Esophagus (tissue), 2 donors: ENCODE measurements around the gene NBPF6. TPM values are rescaled to one million over a fixed set of nuclear protein-coding genes. Genes with fewer than 3 reads are reported as not detected.
"Not testable (repeated sequence)": the region's sequence is repeated elsewhere in the genome, so short reads cannot be mapped to it uniquely, and the experiment has no call there.

Experiments used
- H3K27ac ChIP-seq, 2 donors: one replicate each; pipeline ENCODE4 v1.5.1; 2013; ENCODE audit warnings: low read depth in 2 of 2, mild to moderate bottlenecking in 2 of 2, inconsistent platforms in 1 of 2, low read length in 1 of 2, moderate library complexity in 1 of 2
- H3K27me3 ChIP-seq, 2 donors: one replicate each; pipeline ENCODE4 v1.6.1; 2013; ENCODE audit warnings: low read length in 2 of 2, control low read depth in 1 of 2, mild to moderate bottlenecking in 1 of 2; ENCODE audit not compliant: insufficient read depth in 2 of 2, control insufficient read depth in 1 of 2
- H3K36me3 ChIP-seq, 2 donors: one replicate each; pipeline ENCODE4 v1.6.1; 2013; ENCODE audit warnings: low read length in 1 of 2; ENCODE audit not compliant: control insufficient read depth in 2 of 2, insufficient read depth in 2 of 2
- H3K4me1 ChIP-seq, 2 donors: one replicate each; pipeline ENCODE4 v1.6.1; 2013; ENCODE audit warnings: low read length in 1 of 2; ENCODE audit not compliant: control insufficient read depth in 2 of 2, insufficient read depth in 2 of 2
- H3K4me3 ChIP-seq, 2 donors: one replicate each; pipeline ENCODE4 v1.5.1; 2013; ENCODE audit warnings: low read length in 2 of 2, mild to moderate bottlenecking in 2 of 2, low read depth in 1 of 2, moderate library complexity in 1 of 2
- H3K9me3 ChIP-seq, 2 donors: one replicate each; pipeline ENCODE4 v1.6.1; 2013; ENCODE audit warnings: mild to moderate bottlenecking in 2 of 2, low read depth in 1 of 2, low read length in 1 of 2, moderate library complexity in 1 of 2; ENCODE audit not compliant: control insufficient read depth in 2 of 2, insufficient read depth in 1 of 2
- WGBS, 2 donors: extraction: QIAGEN DNeasy Blood & Tissue Kit; methylation state at CpG; one replicate each; pipeline ENCODE4 v1.1.7; 2013; 5-methylcytosine and 5-hydroxymethylcytosine counted together
- polyA plus RNA-seq, 2 donors: library from polyadenylated mRNA; stranded (reverse); fragments of 200-250 nt; gene quantifications; one replicate each; pipeline ENCODE4 v1.2.3, GENCODE V29; 2013
- donor health status: healthy with polysubstance abuse.
- donor health status: Bipolar disorder and iron deficiency.

The NBPF6 gene
- polyA plus RNA-seq, 2 donors, result not detected

DNA sequence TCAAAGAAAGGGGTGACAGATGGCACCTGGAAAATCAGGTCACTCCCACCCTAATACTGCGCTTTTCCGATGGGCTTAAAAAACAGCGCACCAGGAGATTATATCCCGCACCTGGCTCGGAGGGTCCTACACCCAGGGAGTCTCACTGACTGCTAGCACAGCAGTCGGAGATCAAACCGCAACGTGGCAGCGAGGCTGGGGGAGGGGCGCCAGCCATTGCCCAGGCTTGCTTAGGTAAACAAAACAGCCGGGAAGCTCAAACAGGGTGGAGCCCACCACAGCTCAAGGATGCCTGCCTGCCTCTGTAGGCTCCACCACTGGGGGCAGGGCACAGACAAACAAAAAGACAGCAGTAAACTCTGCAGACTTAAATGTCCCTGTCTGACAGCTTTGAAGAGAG lies 36.6 kb downstream of the NBPF6 start:
- not testable (repeated sequence) for H3K27ac ChIP-seq, H3K4me1 ChIP-seq, H3K27me3 ChIP-seq, H3K4me3 ChIP-seq, H3K36me3 ChIP-seq, H3K9me3 ChIP-seq
- WGBS, 2 donors, result 88 to 89% methylated on average over 11 of the region's 11 CpGs

DNA sequence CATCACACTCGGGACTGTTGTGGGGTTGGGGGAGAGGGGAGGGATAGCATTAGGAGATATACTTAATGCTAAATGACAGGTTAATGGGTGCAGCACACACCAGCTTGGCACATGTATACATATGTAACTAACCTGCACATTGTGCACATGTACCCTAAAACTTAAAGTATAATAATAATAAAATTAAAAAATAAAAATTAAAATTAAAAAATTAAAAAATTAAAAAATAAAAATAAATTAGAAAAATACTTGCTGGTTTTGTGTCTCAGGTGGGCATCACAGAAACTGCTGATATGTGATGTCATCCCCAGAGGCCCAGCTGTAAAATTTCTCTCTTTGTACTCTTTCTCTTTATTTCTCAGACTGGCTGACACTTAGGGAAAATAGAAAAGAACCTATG lies 44.9 kb downstream of the NBPF6 start:
- not testable (repeated sequence) for H3K9me3 ChIP-seq, H3K27me3 ChIP-seq, H3K27ac ChIP-seq, H3K36me3 ChIP-seq, H3K4me1 ChIP-seq, H3K4me3 ChIP-seq
- WGBS, 2 donors, result 95% methylated on average over 1 of the region's 1 CpG

DNA sequence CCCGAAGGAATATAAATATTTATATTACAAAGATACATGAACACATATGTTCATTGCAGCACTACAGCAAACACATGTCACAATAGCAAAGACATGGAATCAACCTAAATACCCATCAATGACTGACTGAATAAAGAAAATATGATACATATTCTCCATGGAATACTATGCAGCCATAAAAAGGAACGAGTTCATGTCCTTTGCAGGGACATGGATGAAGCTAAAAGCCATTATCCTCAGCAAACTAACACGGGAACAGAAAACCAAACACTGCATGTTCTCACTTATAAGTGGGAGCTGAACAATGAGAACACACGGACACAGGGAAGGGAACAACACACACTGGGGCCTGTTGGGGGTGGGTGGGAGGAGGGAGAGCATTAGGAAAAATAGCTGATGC lies 46.7 kb downstream of the NBPF6 start:
- 78 to 82% methylated on average over 4 of the region's 4 CpGs for WGBS, 2 donors

DNA sequence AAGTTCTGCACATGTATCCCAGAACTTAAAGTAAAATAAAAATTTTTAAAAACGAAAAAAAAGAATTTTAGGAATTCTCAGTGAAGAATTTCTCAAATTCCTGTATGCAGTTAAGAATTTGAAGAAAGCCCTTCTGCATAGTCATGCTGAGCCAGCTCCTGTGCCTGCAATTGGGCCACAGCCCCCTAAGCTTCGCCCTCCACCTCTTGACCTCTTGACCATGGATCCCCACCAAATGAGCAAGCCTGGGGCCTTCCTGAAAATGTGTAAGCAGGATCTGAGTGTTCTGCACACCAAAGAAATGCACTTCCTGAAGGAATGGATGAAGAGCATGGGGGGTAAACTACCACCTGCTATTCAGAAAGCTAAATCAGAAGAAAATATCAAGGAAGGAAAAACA lies 52.0 kb downstream of the NBPF6 start:
- Histone ChIP-seq H3K27me3 (no peaks in the 10 kb centered on the region), H3K36me3 (no peaks in the 10 kb centered on the region), H3K4me1 (no peaks in the 10 kb centered on the region), H3K9me3 (no peaks in the 10 kb centered on the region), H3K27ac (no peak overlapping the region), H3K4me3 (no peak overlapping the region)
- WGBS, 2 donors, result 68 to 73% methylated on average over 2 of the region's 2 CpGs

More for the DNA sequence above, 46.7 kb downstream of the NBPF6 start:
- not testable (repeated sequence) for H3K36me3 ChIP-seq, H3K27me3 ChIP-seq, H3K4me1 ChIP-seq, H3K9me3 ChIP-seq, H3K4me3 ChIP-seq, H3K27ac ChIP-seq

DNA sequence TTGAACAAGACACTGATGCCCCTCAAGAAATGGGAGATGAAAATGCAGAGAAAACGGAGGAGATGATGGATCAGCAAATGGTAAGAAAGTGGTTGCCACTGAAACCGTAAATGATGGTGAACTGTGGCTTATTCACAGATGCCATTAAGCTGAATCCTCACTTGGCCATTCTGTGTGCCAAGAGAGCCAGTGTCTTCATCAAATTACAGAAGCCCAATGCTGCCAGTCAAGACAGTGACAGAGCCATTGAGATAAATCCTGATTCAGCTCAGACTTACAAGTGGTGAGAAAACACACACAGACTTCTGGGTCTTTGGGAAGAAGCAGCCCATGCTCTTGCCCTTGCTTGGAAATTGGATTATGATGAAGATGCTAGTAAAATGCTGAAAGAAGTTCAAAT lies 52.5 kb downstream of the NBPF6 start:
- no peaks in the 10 kb centered on the region for H3K9me3 ChIP-seq
- H3K4me3 ChIP-seq, result no peak overlapping the region
- H3K4me1 ChIP-seq, result no peaks in the 10 kb centered on the region
- H3K27ac ChIP-seq, result no peak overlapping the region
- H3K27me3 ChIP-seq, result no peaks in the 10 kb centered on the region
- 79 to 85% methylated on average over 2 of the region's 2 CpGs for WGBS, 2 donors
- H3K36me3 ChIP-seq, result no peaks in the 10 kb centered on the region

DNA sequence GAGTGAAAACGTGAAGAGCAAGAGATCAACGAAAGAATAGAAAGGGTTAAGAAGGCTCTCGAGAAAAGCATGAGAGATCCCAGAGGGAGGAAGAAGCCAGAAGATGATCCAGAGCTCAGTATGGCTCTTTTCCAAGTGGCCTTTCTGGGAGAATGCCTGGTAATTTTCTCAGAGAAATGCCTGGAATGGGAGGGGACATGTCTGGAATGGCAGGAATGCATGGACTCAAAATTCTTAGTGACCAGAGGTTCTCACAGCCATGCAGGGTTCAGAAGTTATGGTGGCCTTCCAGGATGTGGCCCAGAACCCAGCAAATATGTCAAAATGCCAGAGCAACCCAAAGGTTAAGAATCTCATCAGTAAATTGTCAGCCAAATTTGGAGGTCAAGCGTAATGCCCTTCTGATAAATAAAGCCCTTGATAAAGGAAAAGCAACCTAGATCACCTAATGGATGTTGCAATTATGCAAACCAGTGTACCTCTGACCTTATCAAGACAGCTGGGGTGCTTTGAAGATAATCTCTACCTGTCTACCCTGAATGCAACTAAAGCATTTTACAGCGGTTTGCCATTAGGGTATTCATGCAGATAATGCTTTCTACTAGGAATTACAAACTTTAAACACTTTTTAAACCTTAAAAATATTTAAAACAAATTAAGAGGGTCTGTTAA lies 53.1 kb downstream of the NBPF6 start:
- H3K4me1 ChIP-seq, result no peaks in the 10 kb centered on the region
- no peak overlapping the region for H3K27ac ChIP-seq
- no peaks in the 10 kb centered on the region for H3K9me3 ChIP-seq
- H3K4me3 ChIP-seq, result no peak overlapping the region
- H3K36me3 ChIP-seq, result no peaks in the 10 kb centered on the region
- H3K27me3 ChIP-seq, result no peaks in the 10 kb centered on the region
- WGBS, 2 donors, result 68 to 71% methylated on average over 5 of the region's 5 CpGs

DNA sequence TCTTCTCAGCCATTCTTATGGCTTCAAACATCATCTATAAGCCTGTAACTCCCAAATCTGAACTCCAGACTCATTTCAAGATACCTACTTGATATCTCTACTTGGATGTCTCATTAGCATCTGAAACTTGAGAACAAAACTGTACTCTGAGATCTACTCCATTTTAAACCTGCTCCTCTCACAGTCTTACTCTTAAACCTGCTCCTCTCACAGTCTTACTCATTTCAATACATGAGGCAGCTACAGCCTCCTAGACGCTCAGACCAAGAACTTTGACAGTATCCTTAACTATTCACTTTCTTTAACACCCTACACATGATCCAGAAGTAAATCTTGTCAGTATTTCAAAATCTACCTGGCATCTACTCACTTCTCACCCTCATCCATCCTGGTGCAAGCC lies 54.3 kb downstream of the NBPF6 start:
- Histone ChIP-seq H3K9me3 (no peaks in the 10 kb centered on the region), H3K27ac (no peak overlapping the region), H3K27me3 (no peaks in the 10 kb centered on the region), H3K4me1 (no peaks in the 10 kb centered on the region), H3K36me3 (no peaks in the 10 kb centered on the region), H3K4me3 (no peak overlapping the region)
- WGBS, 2 donors, result 68 to 74% methylated on average over 1 of the region's 1 CpG

DNA sequence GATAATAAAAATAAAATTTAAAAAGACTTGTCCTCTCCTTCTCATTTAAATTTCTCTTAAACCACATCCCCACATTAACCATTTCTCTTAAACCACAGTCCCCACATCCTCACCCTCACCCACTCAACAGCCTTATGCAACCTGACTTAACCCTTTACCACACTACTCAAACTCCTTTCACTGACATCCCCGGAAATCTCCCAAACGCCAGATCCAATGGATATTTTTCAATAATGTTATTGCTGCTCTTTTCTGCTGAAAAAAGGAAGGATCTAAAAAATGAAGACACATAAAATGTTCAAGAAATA lies 55.6 kb downstream of the NBPF6 start:
- Histone ChIP-seq H3K27me3 (no peaks in the 10 kb centered on the region), H3K36me3 (no peaks in the 10 kb centered on the region), H3K4me3 (no peak overlapping the region), H3K27ac (no peak overlapping the region), H3K9me3 (no peaks in the 10 kb centered on the region), H3K4me1 (no peaks in the 10 kb centered on the region)
- WGBS, 2 donors, result 66 to 77% methylated on average over 2 of the region's 2 CpGs

DNA sequence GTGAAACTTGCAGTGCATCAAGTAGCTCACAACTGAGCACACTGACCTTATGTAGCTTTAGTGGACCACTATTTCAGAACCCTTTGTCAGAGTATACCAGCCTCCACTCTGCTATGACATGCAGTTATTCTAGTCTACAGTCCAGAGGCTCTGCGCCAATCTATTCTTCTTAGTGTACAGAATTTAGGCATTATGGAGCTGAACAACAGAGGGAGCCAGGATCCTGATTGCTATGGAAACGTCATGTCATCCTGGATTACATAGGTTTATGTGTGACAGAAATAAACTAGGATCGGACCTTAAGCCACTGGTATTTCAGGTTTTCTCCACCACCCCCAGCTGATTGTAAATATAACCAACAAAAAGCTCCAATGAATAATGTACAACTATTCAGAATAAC lies 61.6 kb downstream of the NBPF6 start:
- 25 to 34% methylated on average over 3 of the region's 3 CpGs for WGBS, 2 donors
- no peak overlapping the region for H3K27ac ChIP-seq
- H3K4me3 ChIP-seq, result no peak overlapping the region
- H3K36me3 ChIP-seq, result no peaks in the 10 kb centered on the region
- H3K27me3 ChIP-seq, result peaks cover 2% of the 10 kb centered on the region in 2 donors
- no peaks in the 10 kb centered on the region for H3K4me1 ChIP-seq
- no peaks in the 10 kb centered on the region for H3K9me3 ChIP-seq

DNA sequence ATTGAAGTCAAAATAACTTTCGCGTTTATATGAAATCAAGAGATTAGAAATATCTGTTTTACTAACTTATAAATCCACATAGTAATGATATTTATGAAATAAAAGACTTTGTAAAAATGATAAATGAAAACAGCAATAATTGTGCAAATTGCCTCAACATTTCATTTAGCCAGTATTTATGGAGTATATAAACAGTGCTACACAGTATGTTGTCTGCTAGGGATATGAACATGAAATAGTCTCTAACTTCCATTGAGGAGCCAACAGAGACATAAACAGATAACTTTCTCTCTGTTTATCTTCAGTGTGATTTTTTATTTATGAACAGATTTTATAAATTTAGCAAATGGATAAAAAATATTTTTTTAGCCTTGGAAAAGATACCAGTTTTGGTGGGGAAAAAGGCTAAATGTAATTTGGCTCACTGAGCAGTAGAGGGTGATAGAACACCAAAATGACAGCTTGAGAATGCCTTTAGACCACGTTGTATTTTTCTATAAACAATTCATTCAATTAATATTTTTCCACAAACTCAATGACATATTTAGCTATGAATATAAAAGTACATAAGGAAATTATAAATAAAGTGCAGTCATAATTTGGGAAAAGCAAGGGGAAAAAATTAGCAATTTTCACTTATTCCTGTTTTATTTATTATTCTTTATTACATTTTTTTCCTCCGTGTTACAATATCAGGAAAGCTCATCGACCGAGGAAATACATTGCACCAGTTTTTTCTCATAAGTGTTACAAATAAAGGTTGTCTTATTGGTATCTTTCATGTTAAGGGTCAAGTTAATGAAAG lies 62.3 kb downstream of the NBPF6 start:
- Histone ChIP-seq H3K9me3 (no peaks in the 10 kb centered on the region), H3K36me3 (no peaks in the 10 kb centered on the region), H3K4me3 (no peak overlapping the region), H3K27ac (no peak overlapping the region), H3K27me3 (peaks cover 2% of the 10 kb centered on the region in 2 donors), H3K4me1 (no peaks in the 10 kb centered on the region)
- WGBS, 2 donors, result 49 to 50% methylated on average over 6 of the region's 6 CpGs
